ENCODE results near the gene ZSWIM8.
"Not testable (repeated sequence)": the region's sequence is repeated elsewhere in the genome, so short reads cannot be mapped to it uniquely, and the experiment has no call there.

ZSWIM8 gene

DNA sequence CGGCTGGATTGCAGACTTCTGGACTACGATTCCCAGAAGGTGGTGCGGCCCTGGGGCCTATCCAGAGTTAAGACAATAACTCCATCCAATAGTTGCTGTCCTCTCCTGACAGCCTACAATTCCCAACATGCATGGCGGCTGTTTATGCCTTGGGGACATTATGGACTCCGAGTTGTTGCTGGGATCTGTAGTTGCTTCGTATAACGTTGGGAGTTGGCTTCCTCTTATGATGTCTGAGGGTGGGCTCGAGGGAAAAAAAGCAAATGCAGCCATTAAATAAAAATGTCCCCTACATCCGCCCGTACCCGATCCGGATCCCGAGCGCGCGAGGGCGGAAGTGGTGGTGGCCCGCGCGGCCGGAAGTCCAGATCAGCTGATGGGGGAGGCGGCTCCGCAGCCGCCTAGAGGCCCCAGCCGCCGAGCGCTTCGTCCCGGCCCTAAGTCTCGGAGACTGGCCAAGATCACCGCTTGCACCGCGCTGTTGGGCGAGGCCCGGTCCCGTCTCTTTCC lies at the start of gene ZSWIM8:
ZSWIM8 (plus strand) TSS at position 396 of the 510 bp plus-strand sequence. CDS start 273 bp downstream, outside the sequence.
- no peaks in the 10 kb centered on the region for H3K27me3 ChIP-seq (replicated peaks; ENCODE audit: control insufficient read depth, insufficient read depth, low read length)
- H3K4me3 ChIP-seq (ENCODE audit: low read length): peak within 1 kb of the TSS; percentile 97
- peak within 1 kb of the TSS; percentile 96 for H3K9ac ChIP-seq (ENCODE audit: low read length)

GRCh38 chr10:73740501-73741254 lies 44.7 kb upstream of the ZSWIM8 start:
- H3K27me3 ChIP-seq (replicated peaks; ENCODE audit: control insufficient read depth, insufficient read depth, low read length); H3K36me3 ChIP-seq (ENCODE audit: control insufficient read depth, insufficient read depth, low read length, severe bottlenecking); H3K4me3 ChIP-seq (ENCODE audit: low read length); H3K9ac ChIP-seq (ENCODE audit: low read length); H3K9me3 ChIP-seq (ENCODE audit: control insufficient read depth, low read length); DNase-seq (ENCODE audit: low read depth): not testable (repeated sequence)
- peaks cover 14% of the 10 kb centered on the region for H3K4me1 ChIP-seq (ENCODE audit: control insufficient read depth, insufficient read depth, low read length)

More for the DNA sequence above, at the start of gene ZSWIM8:
- Histone ChIP-seq H3K9me3 (ENCODE audit: control insufficient read depth, low read length) (no peaks in the 10 kb centered on the region), H3K4me1 (ENCODE audit: control insufficient read depth, insufficient read depth, low read length) (peaks cover 41% of the 10 kb centered on the region), H3K36me3 (ENCODE audit: control insufficient read depth, insufficient read depth, low read length, severe bottlenecking) (peaks cover 14% of the 10 kb centered on the region)
- peak; percentile 97 for DNase-seq (ENCODE audit: low read depth)

DNA sequence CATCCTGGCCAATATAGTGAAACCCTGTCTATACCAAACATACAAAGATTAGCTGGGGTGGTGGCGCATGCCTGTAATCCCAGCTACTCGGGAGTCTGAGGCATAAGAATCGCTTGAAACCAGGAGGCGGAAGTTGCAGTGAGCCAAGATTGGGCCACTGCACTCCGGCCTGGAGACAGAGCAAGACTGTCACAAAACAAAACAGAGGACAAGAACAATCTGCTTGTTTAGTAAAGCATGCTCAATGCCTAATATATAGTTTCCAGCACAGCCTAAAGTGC lies 43.0 kb upstream of the ZSWIM8 start:
- Histone ChIP-seq H3K4me3 (ENCODE audit: low read length) (no peak overlapping the region), H3K4me1 (ENCODE audit: control insufficient read depth, insufficient read depth, low read length) (peaks cover 21% of the 10 kb centered on the region), H3K27me3 (replicated peaks; ENCODE audit: control insufficient read depth, insufficient read depth, low read length) (no peaks in the 10 kb centered on the region), H3K9me3 (ENCODE audit: control insufficient read depth, low read length) (no peaks in the 10 kb centered on the region), H3K9ac (ENCODE audit: low read length) (no peak overlapping the region), H3K36me3 (ENCODE audit: control insufficient read depth, insufficient read depth, low read length, severe bottlenecking) (peaks cover 16% of the 10 kb centered on the region)
- no peak for DNase-seq (ENCODE audit: low read depth)

DNA sequence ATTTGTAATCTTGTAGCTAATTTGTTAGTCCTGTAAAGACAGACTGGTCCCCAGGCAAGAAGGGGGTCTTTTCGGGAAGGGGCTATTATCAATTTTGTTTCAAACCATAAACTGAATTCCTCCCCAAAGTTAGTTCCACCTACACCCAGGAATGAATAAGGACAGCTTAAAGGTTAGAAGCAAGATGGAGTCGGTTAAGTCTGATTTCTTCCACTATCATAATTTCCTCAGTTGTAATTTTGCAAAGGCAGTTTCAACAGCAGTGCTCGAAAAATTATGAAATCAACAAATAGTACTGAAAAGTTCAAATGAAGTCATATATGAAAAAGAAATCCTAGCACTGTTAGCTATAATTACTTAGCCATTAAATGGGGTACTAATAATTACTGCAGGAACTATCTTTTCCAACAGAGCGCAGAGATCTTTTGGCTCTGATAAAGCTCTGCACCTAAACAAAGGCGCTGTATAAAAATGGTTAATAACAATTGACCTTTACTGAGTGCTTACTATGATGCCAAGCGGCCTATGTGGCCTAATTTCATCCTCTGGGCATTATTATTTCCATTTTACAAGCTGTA lies 42.0 kb upstream of the ZSWIM8 start:
- H3K27me3 ChIP-seq (replicated peaks; ENCODE audit: control insufficient read depth, insufficient read depth, low read length): no peaks in the 10 kb centered on the region
- H3K36me3 ChIP-seq (ENCODE audit: control insufficient read depth, insufficient read depth, low read length, severe bottlenecking): peaks cover 13% of the 10 kb centered on the region
- H3K4me1 ChIP-seq (ENCODE audit: control insufficient read depth, insufficient read depth, low read length): peaks cover 21% of the 10 kb centered on the region
- H3K9me3 ChIP-seq (ENCODE audit: control insufficient read depth, low read length): no peaks in the 10 kb centered on the region
- H3K9ac ChIP-seq (ENCODE audit: low read length): peak overlapping the region; percentile 98
- peak; percentile 8 for DNase-seq (ENCODE audit: low read depth)
- H3K4me3 ChIP-seq (ENCODE audit: low read length): peak overlapping the region; percentile 98

DNA sequence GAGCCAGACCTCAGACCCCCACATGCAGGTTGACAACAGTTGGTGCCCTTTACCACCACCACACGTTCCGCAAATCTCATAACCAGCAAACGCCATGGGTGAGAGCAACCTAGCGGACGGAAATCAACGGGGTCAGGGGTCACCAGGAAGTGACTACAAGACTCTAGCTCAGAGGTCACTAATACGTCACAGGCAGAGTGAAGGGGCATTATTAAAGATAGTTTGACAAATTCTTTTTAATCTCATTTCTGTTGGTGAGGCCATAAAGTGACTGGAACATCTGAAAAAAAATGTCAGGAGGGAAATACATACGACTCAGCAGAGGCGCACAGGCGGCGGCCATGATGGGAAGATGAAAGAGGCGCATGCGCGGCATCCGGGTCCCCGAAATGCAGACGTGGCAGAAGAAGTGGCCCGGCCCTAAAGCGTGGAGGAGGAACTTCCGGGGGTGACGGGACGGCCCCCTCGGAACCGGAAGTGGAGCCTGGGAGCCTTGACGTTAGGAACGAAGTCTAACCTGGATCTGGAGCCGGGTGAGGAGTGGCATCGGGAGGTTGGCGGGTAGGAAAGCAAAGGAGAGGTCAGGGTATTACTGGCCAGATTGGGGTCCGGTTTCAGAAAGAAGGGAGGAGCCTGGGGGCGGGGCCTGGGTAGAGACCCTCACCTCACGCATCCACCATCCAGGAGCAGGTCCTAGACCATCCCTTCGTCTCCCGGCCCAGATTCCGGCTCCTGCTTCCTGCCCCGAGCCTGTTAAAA lies 41.3 kb upstream of the ZSWIM8 start, which contains the start of gene SEC24C:
SEC24C (plus strand) TSS at position 468 of the 759 bp plus-strand sequence. CDS start 2,461 bp downstream, outside the sequence.
- H3K9ac ChIP-seq (ENCODE audit: low read length): peak within 1 kb of the TSS; percentile 98
- H3K4me1 ChIP-seq (ENCODE audit: control insufficient read depth, insufficient read depth, low read length): peaks cover 24% of the 10 kb centered on the region
- no peaks in the 10 kb centered on the region for H3K9me3 ChIP-seq (ENCODE audit: control insufficient read depth, low read length)
- H3K36me3 ChIP-seq (ENCODE audit: control insufficient read depth, insufficient read depth, low read length, severe bottlenecking): peaks cover 17% of the 10 kb centered on the region
- H3K4me3 ChIP-seq (ENCODE audit: low read length): peak within 1 kb of the TSS; percentile 98
- no peaks in the 10 kb centered on the region for H3K27me3 ChIP-seq (replicated peaks; ENCODE audit: control insufficient read depth, insufficient read depth, low read length)
- peak; percentile 98 for DNase-seq (ENCODE audit: low read depth)

GRCh38 chr10:73744664-73744975 lies 40.8 kb upstream of the ZSWIM8 start:
- no peaks in the 10 kb centered on the region for H3K27me3 ChIP-seq (replicated peaks; ENCODE audit: control insufficient read depth, insufficient read depth, low read length)
- H3K9ac ChIP-seq (ENCODE audit: low read length): peak overlapping the region; percentile 98
- peak overlapping the region; percentile 98 for H3K4me3 ChIP-seq (ENCODE audit: low read length)
- H3K4me1 ChIP-seq (ENCODE audit: control insufficient read depth, insufficient read depth, low read length): peaks cover 27% of the 10 kb centered on the region
- peaks cover 21% of the 10 kb centered on the region for H3K36me3 ChIP-seq (ENCODE audit: control insufficient read depth, insufficient read depth, low read length, severe bottlenecking)
- no peaks in the 10 kb centered on the region for H3K9me3 ChIP-seq (ENCODE audit: control insufficient read depth, low read length)
- peak; percentile 86 for DNase-seq (ENCODE audit: low read depth)

DNA sequence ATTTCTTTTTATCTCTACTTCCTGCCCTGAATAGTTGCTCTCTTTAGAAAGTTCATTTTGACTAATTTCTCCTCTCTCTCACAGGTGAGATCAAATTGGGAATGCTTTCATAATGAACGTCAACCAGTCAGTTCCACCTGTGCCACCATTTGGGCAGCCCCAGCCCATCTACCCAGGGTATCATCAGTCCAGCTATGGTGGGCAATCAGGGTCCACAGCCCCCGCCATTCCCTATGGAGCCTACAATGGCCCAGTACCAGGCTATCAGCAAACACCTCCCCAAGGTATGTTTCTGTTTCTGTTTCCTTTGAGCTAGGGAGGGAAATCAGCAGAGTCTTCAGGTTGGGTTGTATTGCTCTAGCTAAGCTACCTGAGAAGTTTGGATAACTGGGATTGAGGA lies 38.7 kb upstream of the ZSWIM8 start:
- Histone ChIP-seq H3K4me3 (ENCODE audit: low read length) (no peak overlapping the region), H3K9me3 (ENCODE audit: control insufficient read depth, low read length) (no peaks in the 10 kb centered on the region), H3K36me3 (ENCODE audit: control insufficient read depth, insufficient read depth, low read length, severe bottlenecking) (peaks cover 40% of the 10 kb centered on the region), H3K4me1 (ENCODE audit: control insufficient read depth, insufficient read depth, low read length) (peaks cover 27% of the 10 kb centered on the region), H3K27me3 (replicated peaks; ENCODE audit: control insufficient read depth, insufficient read depth, low read length) (no peaks in the 10 kb centered on the region), H3K9ac (ENCODE audit: low read length) (no peak overlapping the region)
- no peak for DNase-seq (ENCODE audit: low read depth)

- H3K4me3 ChIP-seq (ENCODE audit: low read length): no peak overlapping the region
- no peak overlapping the region for H3K9ac ChIP-seq (ENCODE audit: low read length)
- DNase-seq (ENCODE audit: low read depth): no peak
- peaks cover 12% of the 10 kb centered on the region for H3K4me1 ChIP-seq (ENCODE audit: control insufficient read depth, insufficient read depth, low read length)
- H3K27me3 ChIP-seq (replicated peaks; ENCODE audit: control insufficient read depth, insufficient read depth, low read length): no peaks in the 10 kb centered on the region
- no peaks in the 10 kb centered on the region for H3K9me3 ChIP-seq (ENCODE audit: control insufficient read depth, low read length)
- peaks cover 68% of the 10 kb centered on the region for H3K36me3 ChIP-seq (ENCODE audit: control insufficient read depth, insufficient read depth, low read length, severe bottlenecking)
Measured at GRCh38 chr10:73750819-73751218, 34.6 kb upstream of the ZSWIM8 start.

- Histone ChIP-seq H3K27me3 (replicated peaks; ENCODE audit: control insufficient read depth, insufficient read depth, low read length) (no peaks in the 10 kb centered on the region), H3K9me3 (ENCODE audit: control insufficient read depth, low read length) (no peaks in the 10 kb centered on the region), H3K4me1 (ENCODE audit: control insufficient read depth, insufficient read depth, low read length) (no peaks in the 10 kb centered on the region), H3K4me3 (ENCODE audit: low read length) (no peak overlapping the region), H3K36me3 (ENCODE audit: control insufficient read depth, insufficient read depth, low read length, severe bottlenecking) (peaks cover 65% of the 10 kb centered on the region), H3K9ac (ENCODE audit: low read length) (no peak overlapping the region)
- no peak for DNase-seq (ENCODE audit: low read depth)
Measured at GRCh38 chr10:73756183-73756582, 29.2 kb upstream of the ZSWIM8 start.

GRCh38 chr10:73758704-73759511 lies 26.5 kb upstream of the ZSWIM8 start:
- no peak for DNase-seq (ENCODE audit: low read depth)
- H3K27me3 ChIP-seq (replicated peaks; ENCODE audit: control insufficient read depth, insufficient read depth, low read length): no peaks in the 10 kb centered on the region
- H3K4me3 ChIP-seq (ENCODE audit: low read length): no peak overlapping the region
- H3K9me3 ChIP-seq (ENCODE audit: control insufficient read depth, low read length): no peaks in the 10 kb centered on the region
- H3K36me3 ChIP-seq (ENCODE audit: control insufficient read depth, insufficient read depth, low read length, severe bottlenecking): peaks cover 66% of the 10 kb centered on the region
- no peak overlapping the region for H3K9ac ChIP-seq (ENCODE audit: low read length)
- H3K4me1 ChIP-seq (ENCODE audit: control insufficient read depth, insufficient read depth, low read length): no peaks in the 10 kb centered on the region
